Fibroblast of gingiva (primary cell): ENCODE results near the gene SP3.

Experiments used
- DNase-seq: peaks from one replicate; pipeline ENCODE4 v3.0.0-alpha.2; 2011; ENCODE audit warnings: low read depth

SP3 gene

GRCh38 chr2:173996766-173997165 is 31.6 kb upstream of the SP3 start:
- no peak for DNase-seq

GRCh38 chr2:173993459-173993858 is 28.3 kb upstream of the SP3 start:
- DNase-seq = no peak

GRCh38 chr2:173991856-173992588 is 26.8 kb upstream of the SP3 start:
- DNase-seq = peak; percentile 86

GRCh38 chr2:173990970-173991819 is 26.0 kb upstream of the SP3 start:
- DNase-seq = peak; percentile 85

GRCh38 chr2:173990245-173990644 is 25.1 kb upstream of the SP3 start:
- DNase-seq = no peak

GRCh38 chr2:173989884-173990215 is 24.7 kb upstream of the SP3 start:
- DNase-seq = no peak

- DNase-seq = no peak
These were observed 24.1 kb upstream of the SP3 start for GRCh38 chr2:173989160-173989883.

GRCh38 chr2:173986805-173987204 is 21.6 kb upstream of the SP3 start:
- peak; percentile 93 for DNase-seq

GRCh38 chr2:173985605-173985992 is 20.4 kb upstream of the SP3 start:
- no peak for DNase-seq

GRCh38 chr2:173984866-173985604 is 19.9 kb upstream of the SP3 start:
- DNase-seq = no peak

- peak; percentile 89 for DNase-seq
These were observed 18.3 kb upstream of the SP3 start for GRCh38 chr2:173983391-173983871.

GRCh38 chr2:173982918-173983317 is 17.7 kb upstream of the SP3 start:
- peak; percentile 67 for DNase-seq

- no peak for DNase-seq
These were observed 17.1 kb upstream of the SP3 start for GRCh38 chr2:173982182-173982714.

GRCh38 chr2:173981520-173981919 is 16.3 kb upstream of the SP3 start:
- no peak for DNase-seq

- DNase-seq = peak; percentile 80
These were observed 14.7 kb upstream of the SP3 start for GRCh38 chr2:173979751-173980351.

- DNase-seq = no peak
These were observed 13.3 kb upstream of the SP3 start for GRCh38 chr2:173978447-173978846.

GRCh38 chr2:173972636-173973035 is 7.5 kb upstream of the SP3 start:
- DNase-seq = no peak

- no peak for DNase-seq
These were observed 7.0 kb upstream of the SP3 start for GRCh38 chr2:173972165-173972564.

GRCh38 chr2:173970516-173970924 is 5.3 kb upstream of the SP3 start:
- DNase-seq = no peak

GRCh38 chr2:173969886-173970285 is 4.7 kb upstream of the SP3 start:
- DNase-seq = no peak

GRCh38 chr2:173968551-173968950 is 3.4 kb upstream of the SP3 start:
- DNase-seq = no peak
